ENCODE measurements around the gene EYS.

Gene EYS

DNA sequence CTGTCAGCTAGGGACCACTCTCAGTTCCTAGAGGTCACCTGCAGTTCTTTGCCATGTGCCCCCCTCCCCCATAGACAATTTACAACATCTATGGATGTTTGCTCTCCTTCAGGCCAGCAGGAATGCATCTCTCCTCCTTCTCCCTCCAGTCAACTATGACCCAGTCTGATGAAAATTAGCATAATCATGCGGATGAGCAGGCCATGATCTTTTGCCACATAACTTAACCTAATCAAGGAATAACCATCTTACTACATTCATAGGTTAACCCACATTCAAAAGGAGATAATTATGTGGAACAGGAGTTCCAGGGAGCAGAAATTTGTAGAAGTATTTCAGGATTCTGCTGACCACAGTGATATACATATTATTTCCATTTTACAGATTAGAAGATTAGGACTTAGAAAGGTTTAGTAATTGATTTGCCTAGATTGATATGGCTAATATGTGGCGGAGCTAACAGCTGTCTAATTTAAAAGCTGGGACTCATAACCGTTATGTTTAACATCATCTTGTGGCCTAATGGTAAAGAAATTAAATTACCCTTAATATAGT, 1585.9 kb downstream of the EYS start:
- no peak overlapping the region for H3K9ac ChIP-seq (ENCODE audit: insufficient read length, low read depth)
- no peaks in the 10 kb centered on the region for H3K4me1 ChIP-seq (ENCODE audit: insufficient read depth, insufficient read length)
- no peaks in the 10 kb centered on the region for H3K36me3 ChIP-seq (ENCODE audit: insufficient read depth, insufficient read length, low read length)
- DNase-seq (ENCODE audit: low read depth, low spot score): no peak
- no peaks in the 10 kb centered on the region for H3K9me3 ChIP-seq (ENCODE audit: insufficient read depth, low read length)
- H3K4me3 ChIP-seq (ENCODE audit: insufficient read length, low read depth): no peak overlapping the region
- H3K27me3 ChIP-seq (ENCODE audit: insufficient read depth, insufficient read length): no peaks in the 10 kb centered on the region
- TF ChIP-seq ZNF274 (IDR thresholded peaks at IDR 0.05; ENCODE audit: low read depth, low read length) (no peak), YY1 (IDR thresholded peaks at IDR 0.05; ENCODE audit: insufficient read depth, insufficient read length) (no peak), SUZ12 (IDR thresholded peaks at IDR 0.05; ENCODE audit: extremely low read depth, insufficient read depth, insufficient read length) (no peak)

DNA sequence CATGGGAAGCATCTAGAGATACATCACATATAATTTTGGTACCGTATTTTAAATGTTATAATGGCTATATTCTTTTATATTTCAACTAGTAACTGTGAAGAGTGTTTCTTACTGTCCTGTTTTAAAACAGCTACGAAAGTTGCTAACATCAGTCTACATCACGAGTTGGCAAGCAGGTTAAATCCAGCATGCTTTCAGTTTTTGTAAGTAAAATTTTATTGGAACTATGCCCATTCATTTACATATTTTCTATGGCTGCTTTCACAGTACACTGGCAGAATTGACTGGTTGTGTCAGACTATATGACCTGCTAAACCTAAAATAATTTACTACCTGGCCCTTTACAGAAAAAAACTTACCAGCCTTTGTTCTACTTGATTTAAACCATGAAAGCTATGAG, 1593.3 kb downstream of the EYS start:
- Histone ChIP-seq H3K4me1 (ENCODE audit: insufficient read depth, insufficient read length) (no peaks in the 10 kb centered on the region), H3K4me3 (ENCODE audit: insufficient read length, low read depth) (no peak overlapping the region), H3K27me3 (ENCODE audit: insufficient read depth, insufficient read length) (no peaks in the 10 kb centered on the region), H3K36me3 (ENCODE audit: insufficient read depth, insufficient read length, low read length) (no peaks in the 10 kb centered on the region), H3K9me3 (ENCODE audit: insufficient read depth, low read length) (no peaks in the 10 kb centered on the region), H3K9ac (ENCODE audit: insufficient read length, low read depth) (no peak overlapping the region)
- no peak for TF ChIP-seq ZNF274 (IDR thresholded peaks at IDR 0.05; ENCODE audit: low read depth, low read length)
- no peak for TF ChIP-seq SUZ12 (IDR thresholded peaks at IDR 0.05; ENCODE audit: extremely low read depth, insufficient read depth, insufficient read length)
- no peak for TF ChIP-seq YY1 (IDR thresholded peaks at IDR 0.05; ENCODE audit: insufficient read depth, insufficient read length)
- DNase-seq (ENCODE audit: low read depth, low spot score): no peak

DNA sequence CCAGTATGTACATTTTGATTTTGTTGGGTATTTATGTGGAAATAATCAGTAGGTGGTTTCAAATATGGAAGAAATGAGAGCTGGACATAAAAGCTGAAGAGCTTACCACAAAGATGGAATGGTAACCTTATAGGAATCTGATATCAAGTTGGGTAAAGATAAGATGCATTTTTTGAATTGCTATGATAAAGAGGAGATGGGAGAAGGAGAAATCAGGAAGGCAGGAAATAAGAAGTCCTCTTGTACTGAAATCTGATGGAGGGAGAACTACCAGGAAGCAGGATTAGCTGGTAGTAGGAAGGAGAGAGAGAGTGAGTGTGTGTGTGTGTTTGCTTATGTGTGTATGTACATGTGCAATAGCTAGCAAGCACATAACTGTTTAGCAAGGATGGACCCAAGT, 1603.0 kb downstream of the EYS start:
- H3K4me1 ChIP-seq (ENCODE audit: insufficient read depth, insufficient read length): no peaks in the 10 kb centered on the region
- H3K4me3 ChIP-seq (ENCODE audit: insufficient read length, low read depth): no peak overlapping the region
- H3K27me3 ChIP-seq (ENCODE audit: insufficient read depth, insufficient read length): no peaks in the 10 kb centered on the region
- H3K36me3 ChIP-seq (ENCODE audit: insufficient read depth, insufficient read length, low read length): no peaks in the 10 kb centered on the region
- no peak for DNase-seq (ENCODE audit: low read depth, low spot score)
- H3K9ac ChIP-seq (ENCODE audit: insufficient read length, low read depth): no peak overlapping the region
- no peaks in the 10 kb centered on the region for H3K9me3 ChIP-seq (ENCODE audit: insufficient read depth, low read length)
- TF ChIP-seq YY1 (IDR thresholded peaks at IDR 0.05; ENCODE audit: insufficient read depth, insufficient read length) (no peak), ZNF274 (IDR thresholded peaks at IDR 0.05; ENCODE audit: low read depth, low read length) (no peak), SUZ12 (IDR thresholded peaks at IDR 0.05; ENCODE audit: extremely low read depth, insufficient read depth, insufficient read length) (no peak)

DNA sequence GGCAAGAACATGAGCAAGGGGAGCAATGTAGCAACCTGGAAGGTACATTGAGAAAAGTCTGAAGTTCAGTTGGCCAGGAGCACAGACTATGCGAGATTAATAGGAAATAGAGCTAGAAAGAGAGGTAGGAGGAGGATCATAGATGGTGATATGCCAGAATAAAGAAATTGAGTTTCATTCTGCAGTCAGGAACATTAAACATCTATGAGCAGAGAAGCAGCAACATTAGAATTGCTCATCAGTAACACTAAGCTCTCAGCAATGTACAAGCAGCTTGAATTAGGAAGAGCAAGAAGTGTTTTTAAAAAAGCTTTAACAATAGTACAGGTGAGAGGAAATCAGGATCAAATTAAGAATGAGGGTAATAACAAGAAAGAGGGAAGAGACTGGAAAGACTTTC, 1603.5 kb downstream of the EYS start:
- TF ChIP-seq YY1 (IDR thresholded peaks at IDR 0.05; ENCODE audit: insufficient read depth, insufficient read length): no peak
- DNase-seq (ENCODE audit: low read depth, low spot score): no peak
- no peaks in the 10 kb centered on the region for H3K4me1 ChIP-seq (ENCODE audit: insufficient read depth, insufficient read length)
- H3K4me3 ChIP-seq (ENCODE audit: insufficient read length, low read depth): no peak overlapping the region
- H3K36me3 ChIP-seq (ENCODE audit: insufficient read depth, insufficient read length, low read length): no peaks in the 10 kb centered on the region
- H3K9me3 ChIP-seq (ENCODE audit: insufficient read depth, low read length): no peaks in the 10 kb centered on the region
- H3K27me3 ChIP-seq (ENCODE audit: insufficient read depth, insufficient read length): no peaks in the 10 kb centered on the region
- no peak overlapping the region for H3K9ac ChIP-seq (ENCODE audit: insufficient read length, low read depth)

DNA sequence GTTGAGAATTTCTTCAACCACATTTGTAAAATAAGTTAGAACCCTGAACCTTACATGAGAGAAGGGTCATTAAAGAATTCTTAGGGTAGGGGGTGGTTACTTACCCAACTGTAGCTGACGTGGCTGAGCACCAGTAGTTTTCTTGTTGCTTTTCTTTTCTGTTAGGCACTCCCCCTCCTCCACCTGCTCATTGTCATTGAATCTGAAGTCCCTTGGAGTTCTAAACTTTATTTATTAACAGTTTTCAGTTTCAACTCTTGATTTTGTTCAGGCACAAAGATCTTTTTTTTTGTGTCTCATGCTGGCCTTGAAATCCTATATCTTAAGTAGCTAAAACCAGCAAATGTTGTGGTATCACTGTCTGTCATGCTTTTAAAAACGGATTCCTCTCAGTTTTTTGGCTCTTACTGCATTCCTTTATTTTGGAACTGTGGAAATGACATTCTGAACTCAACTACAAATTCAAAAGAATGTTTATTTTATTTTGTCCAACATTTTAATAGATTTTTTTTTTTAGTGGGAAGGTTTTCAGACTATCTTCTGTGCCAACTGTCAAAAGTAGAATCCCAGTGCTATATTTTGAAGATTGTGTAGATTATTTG, 1606.2 kb downstream of the EYS start:
- Histone ChIP-seq H3K9me3 (ENCODE audit: insufficient read depth, low read length) (no peaks in the 10 kb centered on the region), H3K27me3 (ENCODE audit: insufficient read depth, insufficient read length) (no peaks in the 10 kb centered on the region), H3K36me3 (ENCODE audit: insufficient read depth, insufficient read length, low read length) (no peaks in the 10 kb centered on the region), H3K9ac (ENCODE audit: insufficient read length, low read depth) (no peak overlapping the region), H3K4me3 (ENCODE audit: insufficient read length, low read depth) (no peak overlapping the region), H3K4me1 (ENCODE audit: insufficient read depth, insufficient read length) (no peaks in the 10 kb centered on the region)
- DNase-seq (ENCODE audit: low read depth, low spot score): no peak
- TF ChIP-seq ZNF274 (IDR thresholded peaks at IDR 0.05; ENCODE audit: low read depth, low read length): no peak
- no peak for TF ChIP-seq YY1 (IDR thresholded peaks at IDR 0.05; ENCODE audit: insufficient read depth, insufficient read length)
- no peak for TF ChIP-seq SUZ12 (IDR thresholded peaks at IDR 0.05; ENCODE audit: extremely low read depth, insufficient read depth, insufficient read length)

DNA sequence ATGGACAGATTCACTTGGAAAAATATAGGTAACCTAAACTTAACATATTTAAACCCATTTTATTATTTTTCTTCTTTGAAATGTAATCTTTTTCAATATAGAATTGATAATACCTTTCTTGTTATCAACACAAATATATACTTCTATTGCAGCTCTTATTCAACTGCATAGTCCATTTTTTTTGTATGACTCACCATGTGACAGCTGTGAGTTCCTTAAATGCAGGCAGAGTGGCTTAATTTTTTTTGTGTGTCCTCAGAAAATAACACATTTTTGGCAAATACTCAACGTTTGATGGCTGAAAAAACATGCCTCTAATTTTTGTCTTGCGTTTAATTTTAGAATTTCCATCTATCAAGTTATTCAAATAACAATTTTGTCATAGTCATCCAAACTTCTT, 1616.7 kb downstream of the EYS start:
- TF ChIP-seq SUZ12 (IDR thresholded peaks at IDR 0.05; ENCODE audit: extremely low read depth, insufficient read depth, insufficient read length) (no peak), ZNF274 (IDR thresholded peaks at IDR 0.05; ENCODE audit: low read depth, low read length) (no peak)
- Histone ChIP-seq H3K9me3 (ENCODE audit: insufficient read depth, low read length) (no peaks in the 10 kb centered on the region), H3K4me1 (ENCODE audit: insufficient read depth, insufficient read length) (no peaks in the 10 kb centered on the region), H3K9ac (ENCODE audit: insufficient read length, low read depth) (no peak overlapping the region), H3K27me3 (ENCODE audit: insufficient read depth, insufficient read length) (no peaks in the 10 kb centered on the region), H3K4me3 (ENCODE audit: insufficient read length, low read depth) (no peak overlapping the region), H3K36me3 (ENCODE audit: insufficient read depth, insufficient read length, low read length) (no peaks in the 10 kb centered on the region)
- DNase-seq (ENCODE audit: low read depth, low spot score): no peak

DNA sequence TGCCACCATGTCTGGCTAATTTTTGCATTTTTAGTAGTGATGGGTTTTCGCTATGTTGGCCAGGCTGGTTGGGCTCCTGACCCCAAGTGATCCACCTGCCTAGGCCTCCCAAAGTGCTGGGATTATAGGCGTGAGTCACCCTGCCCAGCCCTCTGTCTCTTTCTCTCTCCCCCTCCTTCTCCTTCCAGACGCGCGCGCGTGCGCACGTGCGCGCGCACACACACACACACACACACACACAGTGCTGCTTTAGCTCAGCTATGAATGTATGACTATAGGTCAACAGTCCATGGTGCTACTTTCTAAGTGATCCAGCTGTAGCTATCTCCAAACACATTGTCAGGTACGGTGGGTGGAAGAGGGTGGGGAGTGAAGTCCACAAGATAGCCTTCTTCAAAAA, 1621.9 kb downstream of the EYS start:
- no peaks in the 10 kb centered on the region for H3K36me3 ChIP-seq (ENCODE audit: insufficient read depth, insufficient read length, low read length)
- H3K27me3 ChIP-seq (ENCODE audit: insufficient read depth, insufficient read length): no peaks in the 10 kb centered on the region
- H3K9ac ChIP-seq (ENCODE audit: insufficient read length, low read depth): no peak overlapping the region
- H3K4me1 ChIP-seq (ENCODE audit: insufficient read depth, insufficient read length): no peaks in the 10 kb centered on the region
- no peak overlapping the region for H3K4me3 ChIP-seq (ENCODE audit: insufficient read length, low read depth)
- no peaks in the 10 kb centered on the region for H3K9me3 ChIP-seq (ENCODE audit: insufficient read depth, low read length)
- TF ChIP-seq SUZ12 (IDR thresholded peaks at IDR 0.05; ENCODE audit: extremely low read depth, insufficient read depth, insufficient read length) (no peak), ZNF274 (IDR thresholded peaks at IDR 0.05; ENCODE audit: low read depth, low read length) (no peak), YY1 (IDR thresholded peaks at IDR 0.05; ENCODE audit: insufficient read depth, insufficient read length) (no peak)
- DNase-seq (ENCODE audit: low read depth, low spot score): no peak
